HG03103 (cell line): Measurements from ENCODE around the gene PLCB1.

Experiments
- ATAC-seq: cut with Tn5 transposase; IDR thresholded peaks from one replicate; pipeline ENCODE4 v1.9.1; 2021; ENCODE audit warnings: low read depth; ENCODE audit not compliant: unreplicated experiment

PLCB1 gene

DNA sequence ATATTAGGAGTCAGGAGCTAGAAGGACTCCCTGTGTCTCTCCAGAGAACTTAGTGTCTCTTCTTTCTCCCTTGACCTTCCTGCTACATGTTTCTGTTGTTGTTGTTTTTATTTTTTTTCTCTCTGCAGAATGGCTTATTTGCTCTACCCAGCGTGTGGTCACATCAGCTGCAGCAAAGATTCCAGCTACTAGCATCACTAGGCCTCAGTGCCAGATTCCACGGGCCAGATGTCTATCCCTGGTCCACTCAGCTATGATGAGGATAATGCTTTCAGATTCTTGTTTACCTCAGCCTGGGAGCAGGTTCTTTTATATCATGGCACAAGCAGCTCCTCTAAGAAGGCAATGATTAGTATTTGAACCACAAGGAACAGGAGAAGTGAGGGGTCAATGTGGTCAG lies 110.0 kb downstream of the PLCB1 start:
- ATAC-seq, result no peak

DNA sequence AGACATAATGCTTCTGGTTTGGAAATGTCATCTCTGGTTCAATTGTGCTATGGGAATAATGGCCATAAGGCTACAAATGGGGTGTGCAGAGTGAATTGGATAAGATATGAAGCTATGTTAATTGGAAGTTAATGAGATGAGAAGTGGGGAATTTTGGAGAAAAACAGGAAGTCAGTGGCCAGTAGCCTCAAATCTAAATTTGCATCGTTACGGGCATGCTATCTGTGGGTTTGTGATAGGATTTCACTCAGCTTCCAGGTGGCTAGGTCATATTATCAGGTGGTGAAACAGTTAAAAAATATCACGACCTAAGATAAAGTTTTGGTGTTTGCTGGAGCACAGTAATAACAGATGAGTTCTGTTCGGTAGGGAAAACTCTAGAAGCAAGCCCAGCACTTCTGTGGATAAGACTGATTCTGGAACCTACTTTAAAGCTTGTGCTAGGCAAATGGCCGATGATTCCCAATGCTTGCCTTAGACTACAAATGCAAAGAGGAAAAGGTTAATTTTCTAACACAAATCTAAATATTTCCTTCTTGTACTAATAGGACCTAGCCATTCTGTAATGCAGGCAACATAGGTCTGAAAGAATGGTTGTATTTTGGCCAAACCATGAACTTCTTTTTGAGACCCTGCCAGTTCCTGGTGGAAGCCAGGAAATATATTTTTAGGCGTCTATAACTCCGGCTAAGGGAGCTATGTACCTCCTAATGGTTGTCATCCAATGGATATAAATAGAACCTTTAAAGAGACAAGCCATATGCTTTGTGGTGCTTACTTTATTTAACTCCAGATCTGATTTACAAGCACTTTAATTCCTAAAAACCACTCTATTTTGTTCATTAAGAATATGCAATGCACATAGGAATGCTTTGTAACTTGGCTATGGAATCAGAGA lies 111.0 kb downstream of the PLCB1 start:
- ATAC-seq, result no peak

DNA sequence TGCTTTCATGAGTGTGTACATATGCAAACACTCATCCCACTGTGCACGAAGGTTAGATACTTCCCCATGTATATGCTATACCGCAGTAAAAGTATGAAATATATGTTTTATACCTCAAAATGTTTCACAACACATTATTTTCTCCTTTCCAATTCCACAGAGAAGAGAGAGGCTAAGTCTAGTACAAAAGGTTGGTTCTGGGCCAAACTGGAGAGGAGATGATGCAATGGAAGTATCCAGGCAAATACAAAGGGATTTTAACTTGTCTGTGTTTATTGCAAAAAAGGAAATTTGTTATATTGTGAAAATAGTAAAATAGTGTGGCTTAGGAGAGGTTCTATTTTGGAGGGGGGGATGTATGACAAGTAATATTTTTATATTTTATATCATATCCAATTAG lies 112.6 kb downstream of the PLCB1 start:
- ATAC-seq, result no peak

DNA sequence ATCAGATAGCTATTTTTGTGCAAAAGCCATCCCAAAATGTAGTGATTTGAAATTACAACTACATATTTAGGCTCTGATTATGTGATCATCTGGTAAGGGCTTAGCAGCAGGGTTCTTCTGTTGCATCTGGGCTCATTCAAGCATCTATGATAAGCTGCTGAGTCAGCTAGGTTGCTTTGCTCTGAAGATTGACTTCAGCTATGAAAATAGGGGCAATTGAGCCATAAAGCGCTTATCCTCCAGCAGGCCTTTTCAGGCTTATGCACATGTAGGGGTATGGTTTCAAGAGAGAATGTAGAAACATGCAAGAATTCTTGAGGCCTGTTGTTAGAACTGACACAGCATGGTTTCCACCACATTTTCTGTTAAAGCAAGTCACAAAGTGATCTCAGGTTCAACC lies 114.1 kb downstream of the PLCB1 start:
- no peak for ATAC-seq

DNA sequence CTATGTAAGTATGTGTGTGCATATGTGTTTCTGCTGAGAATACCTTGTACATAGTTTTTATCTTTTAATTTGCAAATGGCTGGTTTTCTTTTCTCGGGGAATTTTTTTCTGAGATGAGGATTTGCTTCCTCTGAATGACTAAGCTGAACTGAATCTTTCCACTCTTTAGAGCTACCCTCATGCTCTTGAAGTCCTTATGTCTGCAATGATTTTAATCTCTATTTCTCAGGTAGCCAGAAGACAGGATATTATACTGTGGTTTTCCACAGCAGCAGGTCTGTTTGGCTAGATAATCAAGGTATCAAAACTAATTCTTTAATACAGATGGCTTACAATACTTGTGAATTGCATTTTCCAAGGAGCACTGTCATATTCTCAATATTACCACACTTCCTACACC lies 114.7 kb downstream of the PLCB1 start:
- ATAC-seq, result no peak

DNA sequence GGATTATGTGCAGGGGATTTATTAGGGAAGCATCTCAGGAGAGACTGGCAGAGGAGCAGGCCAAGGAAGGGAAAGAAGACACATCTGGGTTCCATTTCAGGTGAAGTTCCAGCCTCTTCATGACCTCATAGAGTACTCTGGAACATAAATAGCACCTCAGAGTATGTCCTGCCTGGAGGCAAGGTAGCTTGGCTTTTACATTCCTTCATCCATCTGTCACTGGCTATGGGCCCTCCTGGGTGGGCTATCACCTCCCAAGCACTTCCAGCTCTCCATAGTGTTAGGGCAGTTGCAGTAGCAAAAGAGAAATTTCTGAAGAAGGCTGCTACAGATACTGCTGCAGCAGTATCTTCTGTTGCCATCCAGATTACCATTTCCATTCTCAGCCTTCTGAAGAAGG lies 116.0 kb downstream of the PLCB1 start:
- no peak for ATAC-seq

DNA sequence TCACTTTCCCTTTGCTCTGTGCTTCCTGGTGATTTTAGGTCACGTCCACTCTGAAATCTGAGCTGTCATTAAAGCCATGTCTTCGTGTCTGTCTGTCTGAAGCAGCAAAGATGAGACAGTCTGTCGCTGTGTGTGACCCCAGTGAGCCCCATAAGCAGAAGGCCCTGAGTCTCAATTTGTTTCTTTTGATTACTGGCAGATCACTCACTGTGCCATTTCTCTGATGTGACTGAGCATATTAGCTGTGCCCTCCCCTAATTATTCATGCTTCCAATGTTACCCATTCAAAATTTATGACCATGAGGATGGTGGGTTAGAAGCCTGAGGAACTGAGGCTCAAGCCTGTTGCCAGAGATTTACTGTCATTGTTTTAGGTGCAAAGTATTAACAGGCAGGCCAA lies 117.6 kb downstream of the PLCB1 start:
- no peak for ATAC-seq

DNA sequence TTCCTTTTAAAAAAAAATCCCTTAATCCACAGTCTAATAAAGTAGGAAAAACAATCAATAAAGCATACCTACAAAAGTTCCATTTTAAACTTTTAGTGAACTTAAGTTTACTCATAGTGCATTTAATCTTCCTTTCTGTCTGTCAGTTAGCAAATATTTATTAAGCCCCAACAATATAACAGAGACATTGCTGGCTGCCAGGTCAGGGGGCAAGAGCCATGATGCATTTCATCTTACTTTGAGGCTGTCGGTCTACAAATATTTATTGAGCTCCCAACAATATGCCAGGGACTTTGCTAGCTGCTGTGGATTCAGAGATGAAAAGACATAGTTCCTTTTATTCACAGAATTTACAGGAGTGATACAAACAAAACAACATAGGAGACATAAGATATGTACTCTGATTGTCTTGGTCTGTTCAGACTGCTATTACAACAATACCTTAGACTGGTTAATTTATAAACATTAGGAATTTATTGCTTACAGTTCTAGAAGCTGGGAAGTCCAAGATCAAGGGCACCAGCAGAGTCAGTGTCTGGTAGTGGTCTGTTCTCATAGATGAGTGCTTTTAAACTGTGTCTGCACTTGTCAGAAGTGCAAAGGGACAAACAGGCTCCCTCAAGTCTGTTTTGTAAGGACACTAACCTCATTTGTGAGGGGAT lies 118.6 kb downstream of the PLCB1 start:
- no peak for ATAC-seq

DNA sequence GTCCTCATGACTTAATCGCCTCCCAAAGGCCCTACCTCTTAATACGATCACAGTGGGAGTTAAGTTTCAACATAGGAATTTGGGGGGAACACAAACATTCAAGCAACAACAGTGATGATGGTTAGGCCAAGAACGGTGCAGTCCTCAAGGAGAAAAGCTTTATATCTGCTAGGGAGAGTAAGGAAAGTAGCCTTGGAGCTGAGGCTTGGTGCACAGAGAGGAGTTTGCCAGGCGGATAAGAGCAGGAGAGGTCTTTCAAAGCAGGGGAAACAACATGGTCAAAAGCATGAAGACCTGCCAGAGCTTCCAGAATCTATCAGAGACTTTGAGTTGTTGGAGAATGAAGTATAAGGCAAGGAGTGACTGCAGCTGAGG lies 119.1 kb downstream of the PLCB1 start:
- ATAC-seq, result no peak

DNA sequence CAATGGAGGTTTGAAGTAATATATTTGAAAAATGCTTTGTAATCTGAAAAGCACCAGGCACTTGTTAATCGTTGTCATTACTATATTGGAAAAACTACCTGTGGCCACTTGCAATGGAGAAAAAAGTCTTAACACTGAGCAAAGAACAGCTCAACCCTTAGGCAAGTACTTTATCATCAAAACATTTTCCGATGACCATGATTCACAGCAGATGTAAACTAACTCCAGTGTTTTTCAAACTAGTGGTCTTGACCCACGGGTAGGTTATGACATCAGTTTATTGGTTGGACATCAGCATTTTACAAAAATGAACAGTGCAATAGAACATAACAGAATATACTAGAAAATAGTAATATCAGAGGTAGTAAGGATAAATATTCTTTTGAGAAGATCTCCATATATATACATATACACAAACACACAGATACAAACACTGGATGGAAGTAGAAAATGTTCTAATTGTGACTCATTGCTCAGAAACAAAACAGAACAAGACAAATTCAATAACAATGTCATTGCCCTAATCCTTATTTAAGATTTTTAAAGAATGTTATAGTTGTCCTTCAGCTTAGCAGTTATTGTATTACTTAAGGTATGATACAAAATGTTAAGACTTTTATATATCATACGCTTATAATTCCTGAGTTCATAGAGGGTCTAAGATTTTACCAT lies 123.0 kb downstream of the PLCB1 start:
- no peak for ATAC-seq

DNA sequence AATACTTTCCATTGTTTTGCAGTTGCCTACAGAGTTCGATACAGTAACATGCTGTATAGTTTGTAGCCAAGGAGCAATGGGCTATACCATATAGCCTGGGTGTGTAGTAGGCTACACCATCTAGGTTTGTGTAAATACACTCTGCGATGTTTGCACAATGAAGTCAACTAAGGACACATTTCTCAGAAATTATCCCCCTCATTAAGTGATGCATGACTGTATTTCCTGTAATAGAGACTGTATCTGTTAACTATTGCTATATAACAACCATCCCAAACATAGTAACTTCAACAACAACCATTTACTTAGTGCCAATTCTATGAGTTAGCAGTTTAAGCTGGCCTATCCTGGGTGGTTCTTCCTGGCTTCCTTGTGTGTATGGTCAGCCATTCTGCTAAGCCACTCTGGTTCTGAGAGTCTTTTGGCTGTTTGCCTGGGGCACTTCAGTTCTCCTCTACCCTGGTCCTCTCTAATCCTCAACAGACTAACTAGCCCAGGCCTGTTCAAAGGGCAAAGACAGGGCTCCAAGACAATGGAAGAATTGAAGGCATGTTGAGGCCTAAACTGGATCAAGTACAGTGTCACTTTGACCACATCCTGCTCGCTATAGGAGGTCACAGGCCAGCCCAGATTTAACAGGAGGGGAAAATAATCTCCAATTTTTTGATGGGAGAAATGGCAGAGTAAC lies 124.0 kb downstream of the PLCB1 start:
- ATAC-seq, result no peak

DNA sequence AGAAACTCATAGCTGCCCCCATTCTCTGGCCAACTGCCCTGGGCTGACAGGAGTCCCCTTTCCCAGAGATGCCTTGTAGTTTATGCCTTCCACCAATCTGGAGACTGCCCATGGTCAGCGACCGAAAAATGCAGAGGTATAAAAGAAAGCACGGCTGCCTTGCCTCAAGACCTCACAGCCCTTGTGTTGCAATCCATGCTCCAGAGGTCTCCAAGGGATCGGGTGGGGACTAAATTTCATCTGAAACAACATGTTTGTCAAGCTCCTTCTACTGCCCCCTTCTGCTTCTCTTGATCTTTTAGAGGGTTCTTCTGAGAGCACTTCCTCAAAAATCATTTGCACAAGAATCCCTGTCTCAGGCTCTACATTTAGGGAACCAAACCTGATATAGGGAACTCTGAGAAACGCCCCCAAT lies 128.8 kb downstream of the PLCB1 start:
- ATAC-seq, result no peak

DNA sequence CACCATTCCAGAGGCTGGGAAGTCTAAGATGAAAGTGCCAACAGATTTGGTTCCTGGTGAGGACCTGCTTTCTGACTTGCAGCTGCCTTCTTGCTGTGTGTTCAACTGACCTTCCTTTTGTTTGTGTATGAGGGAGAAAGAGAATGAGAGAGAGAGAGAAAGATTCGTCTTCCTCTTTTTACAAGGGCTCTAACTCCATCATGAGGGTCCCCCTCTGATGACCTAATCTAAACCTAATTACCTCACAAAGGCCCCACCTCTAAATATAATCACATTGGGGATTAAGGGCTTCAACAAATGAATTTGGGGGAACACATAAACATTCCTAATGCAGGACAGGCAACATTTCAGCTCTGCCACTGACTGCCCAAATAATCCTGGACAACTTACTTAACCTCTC lies 130.7 kb downstream of the PLCB1 start:
- no peak for ATAC-seq

DNA sequence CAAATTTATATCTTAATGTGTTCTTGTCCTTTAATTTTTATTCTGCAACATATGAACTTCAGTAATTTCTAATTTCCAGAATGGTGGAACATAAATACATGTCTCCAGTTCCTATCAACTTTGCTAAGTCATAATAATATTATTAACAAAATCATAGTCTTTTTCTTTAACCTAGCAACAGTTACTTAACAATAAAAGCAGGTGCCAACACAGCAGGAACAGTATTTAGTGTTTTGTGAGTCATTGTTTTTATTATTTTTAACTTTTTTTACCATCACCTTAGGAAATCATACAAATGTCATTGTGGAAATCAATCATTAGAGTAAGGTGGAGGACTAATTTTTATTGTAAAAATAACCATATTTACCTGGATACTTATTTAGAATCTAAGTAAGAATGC lies 133.5 kb downstream of the PLCB1 start:
- no peak for ATAC-seq

DNA sequence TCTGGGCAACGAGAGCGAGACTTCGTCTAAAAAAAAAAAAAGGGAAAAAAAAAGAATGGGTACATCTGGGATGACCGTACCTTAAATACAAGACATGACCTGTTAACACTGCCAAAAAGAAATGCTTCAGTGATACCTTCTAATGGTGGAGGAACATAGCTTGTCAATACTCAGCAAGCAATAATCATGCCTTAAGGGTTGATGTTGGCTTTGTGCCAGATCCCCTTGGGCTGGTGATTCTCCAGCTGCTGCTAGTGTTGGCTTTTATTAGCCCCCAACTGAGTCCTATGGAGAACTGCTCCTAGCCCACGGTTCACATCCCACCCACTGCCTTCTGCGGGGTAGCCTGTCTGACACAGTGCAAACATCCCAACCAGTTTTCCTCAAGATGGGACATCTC lies 134.9 kb downstream of the PLCB1 start:
- no peak for ATAC-seq

DNA sequence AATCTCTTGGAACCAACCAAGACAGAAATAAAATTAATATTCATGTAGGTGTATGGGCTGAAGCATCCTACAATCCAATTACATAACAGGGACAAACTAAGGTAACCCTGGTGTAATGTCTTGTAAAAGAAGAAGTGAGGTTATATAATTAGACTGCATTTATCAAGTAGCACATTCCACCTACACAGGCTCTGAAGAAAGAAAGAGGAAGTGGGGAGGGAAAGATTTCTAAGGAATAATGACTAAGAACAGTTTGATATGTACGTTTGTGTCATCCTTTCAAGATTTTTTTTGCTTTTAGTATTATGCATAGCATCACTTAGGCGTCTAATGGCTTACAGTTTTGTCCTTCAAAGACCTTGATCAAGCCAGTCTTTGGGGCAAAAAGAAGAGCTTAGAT lies 139.7 kb downstream of the PLCB1 start:
- no peak for ATAC-seq

DNA sequence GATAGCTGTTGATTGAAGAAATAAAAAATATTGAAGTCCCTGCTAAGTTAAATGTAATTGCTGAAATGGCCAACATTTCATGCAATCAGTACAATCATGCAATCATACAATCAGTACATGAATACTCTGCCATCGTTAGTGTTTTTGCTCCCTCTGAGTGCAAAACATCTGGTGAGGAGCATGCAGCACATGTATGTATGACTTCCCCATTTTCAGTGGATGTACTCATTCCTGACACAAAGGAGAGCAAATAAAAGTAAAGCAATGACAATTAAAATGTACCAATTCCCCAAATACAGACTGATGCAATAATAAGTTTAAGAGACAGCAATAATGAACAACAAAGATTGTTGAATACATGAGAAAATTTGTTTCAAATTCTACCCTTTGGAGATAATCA lies 140.7 kb downstream of the PLCB1 start:
- no peak for ATAC-seq

DNA sequence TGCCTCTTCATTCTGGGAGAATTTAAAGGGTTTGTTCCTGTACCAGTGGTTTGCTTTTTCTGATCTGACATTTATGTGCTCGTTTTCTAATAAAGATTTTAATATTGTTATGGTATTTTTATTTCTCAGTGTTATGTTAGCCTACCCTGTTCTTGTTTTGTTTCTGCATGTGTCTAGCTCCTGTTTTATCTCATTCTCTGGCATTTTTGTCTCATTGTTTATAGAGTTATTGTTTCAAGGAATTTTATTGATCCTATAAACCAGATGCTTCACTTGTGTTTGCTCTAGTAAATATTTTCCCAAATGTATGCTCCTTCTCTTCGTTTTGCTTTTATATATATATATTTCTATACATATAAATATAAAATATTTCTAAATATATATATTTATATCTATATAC lies 152.8 kb downstream of the PLCB1 start:
- no peak for ATAC-seq

DNA sequence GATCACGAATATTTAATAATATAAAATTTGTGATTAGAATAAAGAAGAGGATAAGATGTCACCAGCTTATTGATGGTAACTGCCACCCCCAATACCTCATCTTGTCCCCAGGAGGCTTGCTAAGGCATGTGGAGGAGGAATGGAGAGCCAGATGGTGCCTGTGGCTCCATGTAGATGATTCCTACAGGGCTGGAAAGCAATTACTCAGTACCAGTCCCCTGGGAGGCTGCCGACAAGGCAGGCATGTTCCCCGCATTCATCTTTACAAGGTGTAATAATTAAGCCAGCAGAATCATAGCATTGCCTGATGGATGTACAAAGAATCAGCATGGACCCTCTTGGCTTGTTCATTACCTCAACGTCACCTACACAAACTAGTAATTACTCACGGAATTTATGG lies 155.3 kb downstream of the PLCB1 start:
- ATAC-seq, result no peak

DNA sequence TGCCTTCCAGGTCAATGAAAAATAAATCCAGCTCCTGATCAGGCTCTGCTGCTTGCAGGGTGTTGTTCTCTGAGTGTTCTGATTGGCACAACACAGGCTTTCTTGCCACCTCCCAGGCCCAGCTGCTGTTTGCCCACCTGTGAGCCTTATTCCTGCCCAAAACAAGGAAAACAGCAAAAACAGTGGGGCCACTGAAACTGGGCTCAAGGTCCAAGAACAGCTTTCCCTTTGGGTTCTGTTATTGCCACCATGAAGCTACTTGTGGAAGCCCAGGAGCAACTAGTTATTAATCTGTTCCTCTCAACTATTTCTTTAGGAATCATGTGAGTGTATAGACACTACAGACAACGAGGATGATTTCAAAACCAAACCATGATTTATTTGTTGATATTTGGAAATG lies 159.1 kb downstream of the PLCB1 start:
- ATAC-seq, result no peak

DNA sequence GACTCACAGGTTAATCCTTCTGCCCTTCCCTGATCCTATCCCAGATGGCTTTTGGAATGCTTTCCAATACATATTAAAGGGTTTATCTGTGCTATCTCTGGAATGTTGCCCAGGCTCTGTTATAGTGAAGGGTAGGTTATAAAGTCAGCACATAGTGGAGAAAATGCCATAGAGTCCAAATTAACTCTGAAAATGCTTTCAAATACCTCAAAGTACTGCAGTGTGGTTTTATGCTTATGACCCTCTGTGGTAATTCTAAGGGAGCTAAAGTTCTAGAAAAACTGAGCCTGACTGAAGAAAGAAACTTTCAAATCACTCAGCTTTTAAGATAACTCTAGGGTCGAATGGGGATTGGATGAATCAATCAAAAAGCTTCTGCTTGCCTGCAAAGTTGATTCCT lies 159.8 kb downstream of the PLCB1 start:
- no peak for ATAC-seq
